SK-N-SH treated with all-trans-retinoic acid at 6 μM for 48 hours (cell line): ENCODE measurements around the gene AGPAT1.
"Not testable (repeated sequence)": the region's sequence is repeated elsewhere in the genome, so short reads cannot be mapped to it uniquely, and the experiment has no call there.

Experiments
- ATAC-seq: fragments of 200-7000 bp; cut with Tn5 transposase; 3 replicates; pipeline ENCODE4 v1.9.1; 2020; ENCODE audit warnings: mild to moderate bottlenecking, moderate library complexity
- ARNTL ChIP-seq: fragments of 450-650 bp; formaldehyde crosslinking; IDR thresholded peaks from 2 replicates; pipeline ENCODE4 v1.5.0; 2020; ENCODE audit warnings: low read depth, mild to moderate bottlenecking, moderate library complexity, borderline replicate concordance
- BACH2 ChIP-seq: fragments of 250-450 bp; sonication (Bioruptor Pico); IDR thresholded peaks from 2 replicates; pipeline ENCODE4 v1.9.0; 2021; ENCODE audit warnings: mild to moderate bottlenecking, borderline replicate concordance
- CSDC2 ChIP-seq: fragments of 250-450 bp; sonication (Bioruptor Pico); IDR thresholded peaks from 2 replicates; pipeline ENCODE4 v1.5.0; 2020; ENCODE audit warnings: mild to moderate bottlenecking, moderate library complexity
- CSRNP3 ChIP-seq: fragments of 250-450 bp; sonication (Bioruptor Pico); IDR thresholded peaks from 2 replicates; pipeline ENCODE4 v1.5.1; 2021; ENCODE audit warnings: mild to moderate bottlenecking, moderate library complexity
- ESRRG ChIP-seq: fragments of 250-450 bp; sonication (Bioruptor Pico); IDR thresholded peaks from 2 replicates; pipeline ENCODE4 v1.6.1; 2021; ENCODE audit warnings: mild to moderate bottlenecking
- GLIS3 ChIP-seq: fragments of 250-450 bp; sonication (Bioruptor Pico); IDR thresholded peaks from 2 replicates; pipeline ENCODE4 v1.5.0; 2020; ENCODE audit warnings: mild to moderate bottlenecking, moderate library complexity
- ISL1 ChIP-seq: fragments of 250-450 bp; sonication (Bioruptor Pico); IDR thresholded peaks from 2 replicates; pipeline ENCODE4 v2.1.2; 2022; ENCODE audit warnings: mild to moderate bottlenecking, moderate library complexity
- OSR1 ChIP-seq: fragments of 250-450 bp; sonication (Bioruptor Pico); IDR thresholded peaks from 2 replicates; pipeline ENCODE4 v1.8.0; 2022; ENCODE audit warnings: moderate library complexity, mild to moderate bottlenecking, inconsistent platforms
- POU6F1 ChIP-seq: fragments of 250-450 bp; sonication (Bioruptor Pico); IDR thresholded peaks from 2 replicates; pipeline ENCODE4 v1.8.0; 2021; ENCODE audit warnings: low read depth, mild to moderate bottlenecking, moderate library complexity, borderline replicate concordance
- PPARA ChIP-seq: fragments of 250-450 bp; sonication (Bioruptor Pico); IDR thresholded peaks from 2 replicates; pipeline ENCODE4 v1.5.0; 2020; ENCODE audit warnings: mild to moderate bottlenecking, borderline replicate concordance
- RARB ChIP-seq: fragments of 250-450 bp; sonication (Bioruptor Pico); IDR thresholded peaks from 2 replicates; pipeline ENCODE4 v1.8.0; 2021; ENCODE audit warnings: mild to moderate bottlenecking, moderate library complexity
- SNAI2 ChIP-seq: fragments of 250-450 bp; sonication (Bioruptor Pico); IDR thresholded peaks from 2 replicates; pipeline ENCODE4 v1.5.0; 2020; ENCODE audit warnings: mild to moderate bottlenecking, moderate library complexity
- TCF4 ChIP-seq: fragments of 250-450 bp; sonication (Bioruptor Pico); IDR thresholded peaks from 2 replicates; pipeline ENCODE4 v1.8.0; 2021; ENCODE audit warnings: mild to moderate bottlenecking, moderate library complexity, borderline replicate concordance
- TOX ChIP-seq: fragments of 250-450 bp; sonication (Bioruptor Pico); IDR thresholded peaks from 2 replicates; pipeline ENCODE4 v1.8.0; 2021; ENCODE audit warnings: mild to moderate bottlenecking, moderate library complexity, borderline replicate concordance
- TSHZ2 ChIP-seq: fragments of 250-450 bp; sonication (Bioruptor Pico); IDR thresholded peaks from 2 replicates; pipeline ENCODE4 v1.5.0; 2020; ENCODE audit warnings: mild to moderate bottlenecking, moderate library complexity
- ZC3H10 ChIP-seq: fragments of 250-450 bp; sonication (Bioruptor Pico); IDR thresholded peaks from 2 replicates; pipeline ENCODE4 v1.5.1; 2021; ENCODE audit warnings: mild to moderate bottlenecking, moderate library complexity
- ZFP3 ChIP-seq: fragments of 250-450 bp; sonication (Bioruptor Pico); IDR thresholded peaks from 2 replicates; pipeline ENCODE4 v1.5.0; 2020; ENCODE audit warnings: mild to moderate bottlenecking, moderate library complexity
- ZFP30 ChIP-seq: fragments of 450-650 bp; formaldehyde crosslinking; IDR thresholded peaks from 2 replicates; pipeline ENCODE4 v1.5.0; 2022; ENCODE audit warnings: mild to moderate bottlenecking, moderate library complexity
- ZNF565 ChIP-seq: fragments of 450-650 bp; formaldehyde crosslinking; conservative IDR thresholded peaks from 2 replicates; pipeline ENCODE4 v1.5.0; 2020; ENCODE audit warnings: low read depth, mild to moderate bottlenecking, moderate library complexity
- ZNF70 ChIP-seq: fragments of 450-650 bp; formaldehyde crosslinking; IDR thresholded peaks from 2 replicates; pipeline ENCODE4 v1.5.0; 2020; ENCODE audit warnings: mild to moderate bottlenecking, moderate library complexity
- ZNF8 ChIP-seq: fragments of 450-650 bp; formaldehyde crosslinking; IDR thresholded peaks from 2 replicates; pipeline ENCODE4 v1.5.0; 2020; ENCODE audit warnings: mild to moderate bottlenecking, moderate library complexity
- TF ChIP-seq, protein P1 (sequence below): fragments of 250-450 bp; sonication (Bioruptor Pico); IDR thresholded peaks from 2 replicates; pipeline ENCODE4 v1.8.0; 2020; ENCODE audit warnings: mild to moderate bottlenecking, moderate library complexity, borderline replicate concordance
- TF ChIP-seq, protein P2 (sequence below): fragments of 250-450 bp; sonication (Bioruptor Pico); IDR thresholded peaks from 2 replicates; pipeline ENCODE4 v1.5.1; 2020; ENCODE audit warnings: low read depth, mild to moderate bottlenecking, moderate library complexity

Gene AGPAT1

DNA sequence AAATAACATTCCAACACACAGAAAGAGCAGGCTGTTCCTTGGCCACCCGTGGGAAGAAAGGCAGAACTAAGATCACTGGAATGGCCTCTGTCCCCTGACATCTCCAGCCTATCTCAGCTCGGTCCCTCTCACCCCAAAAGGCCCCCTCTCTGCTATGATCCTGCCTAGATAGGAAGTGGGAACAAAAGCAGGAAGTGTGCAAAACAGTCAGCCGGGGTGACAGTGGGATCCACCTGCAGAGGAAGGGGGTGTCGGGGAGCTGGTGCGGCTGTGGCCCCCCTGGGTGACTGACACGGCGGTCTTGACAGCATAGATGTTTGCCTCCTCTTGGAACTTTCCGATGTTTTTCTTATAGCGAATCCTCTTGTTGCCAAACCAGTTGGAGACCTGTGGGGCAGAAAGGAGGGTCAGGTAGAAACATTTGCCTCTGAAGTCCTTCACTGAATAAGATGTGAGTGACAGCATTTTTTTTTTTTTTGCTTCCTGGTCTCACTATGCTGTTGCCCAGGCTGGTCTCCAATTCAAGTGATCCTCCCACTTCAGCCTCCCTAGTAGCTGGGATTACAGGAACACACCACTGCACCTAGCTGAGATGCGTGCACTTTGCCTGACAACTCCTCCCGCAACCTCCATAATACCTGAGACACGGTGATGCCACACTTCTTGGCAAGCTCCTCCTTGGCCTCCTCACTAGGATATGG lies 11.3 kb upstream of the AGPAT1 start:
- ATAC-seq, result no peak
- TF ChIP-seq SNAI2 (CRISPR knock-in tag) (no peak), ZC3H10 (CRISPR knock-in tag) (no peak), PPARA (no peak), BACH2 (no peak), GLIS3 (CRISPR knock-in tag) (no peak), ISL1 (CRISPR knock-in tag) (no peak), OSR1 (CRISPR knock-in tag) (no peak), CSDC2 (CRISPR knock-in tag) (no peak), RARB (CRISPR knock-in tag) (no peak), ZNF70 (CRISPR knock-in tag) (no peak), TOX (CRISPR knock-in tag) (no peak), ARNTL (CRISPR knock-in tag) (no peak), ZFP3 (no peak), ZNF8 (CRISPR knock-in tag) (no peak), ESRRG (no peak), ZNF565 (CRISPR knock-in tag) (no peak), ZFP30 (CRISPR knock-in tag) (no peak)
- TF ChIP-seq, protein P1, sequence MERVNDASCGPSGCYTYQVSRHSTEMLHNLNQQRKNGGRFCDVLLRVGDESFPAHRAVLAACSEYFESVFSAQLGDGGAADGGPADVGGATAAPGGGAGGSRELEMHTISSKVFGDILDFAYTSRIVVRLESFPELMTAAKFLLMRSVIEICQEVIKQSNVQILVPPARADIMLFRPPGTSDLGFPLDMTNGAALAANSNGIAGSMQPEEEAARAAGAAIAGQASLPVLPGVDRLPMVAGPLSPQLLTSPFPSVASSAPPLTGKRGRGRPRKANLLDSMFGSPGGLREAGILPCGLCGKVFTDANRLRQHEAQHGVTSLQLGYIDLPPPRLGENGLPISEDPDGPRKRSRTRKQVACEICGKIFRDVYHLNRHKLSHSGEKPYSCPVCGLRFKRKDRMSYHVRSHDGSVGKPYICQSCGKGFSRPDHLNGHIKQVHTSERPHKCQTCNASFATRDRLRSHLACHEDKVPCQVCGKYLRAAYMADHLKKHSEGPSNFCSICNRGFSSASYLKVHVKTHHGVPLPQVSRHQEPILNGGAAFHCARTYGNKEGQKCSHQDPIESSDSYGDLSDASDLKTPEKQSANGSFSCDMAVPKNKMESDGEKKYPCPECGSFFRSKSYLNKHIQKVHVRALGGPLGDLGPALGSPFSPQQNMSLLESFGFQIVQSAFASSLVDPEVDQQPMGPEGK (CRISPR knock-in tag), result no peak
- TF ChIP-seq, protein P2, sequence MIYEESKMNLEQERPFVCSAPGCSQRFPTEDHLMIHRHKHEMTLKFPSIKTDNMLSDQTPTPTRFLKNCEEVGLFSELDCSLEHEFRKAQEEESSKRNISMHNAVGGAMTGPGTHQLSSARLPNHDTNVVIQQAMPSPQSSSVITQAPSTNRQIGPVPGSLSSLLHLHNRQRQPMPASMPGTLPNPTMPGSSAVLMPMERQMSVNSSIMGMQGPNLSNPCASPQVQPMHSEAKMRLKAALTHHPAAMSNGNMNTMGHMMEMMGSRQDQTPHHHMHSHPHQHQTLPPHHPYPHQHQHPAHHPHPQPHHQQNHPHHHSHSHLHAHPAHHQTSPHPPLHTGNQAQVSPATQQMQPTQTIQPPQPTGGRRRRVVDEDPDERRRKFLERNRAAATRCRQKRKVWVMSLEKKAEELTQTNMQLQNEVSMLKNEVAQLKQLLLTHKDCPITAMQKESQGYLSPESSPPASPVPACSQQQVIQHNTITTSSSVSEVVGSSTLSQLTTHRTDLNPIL (CRISPR knock-in tag), result no peak

- ATAC-seq, result not testable (repeated sequence)
Observed at GRCh38 chr6:32186151-32186840, 10.4 kb upstream of the AGPAT1 start.

DNA sequence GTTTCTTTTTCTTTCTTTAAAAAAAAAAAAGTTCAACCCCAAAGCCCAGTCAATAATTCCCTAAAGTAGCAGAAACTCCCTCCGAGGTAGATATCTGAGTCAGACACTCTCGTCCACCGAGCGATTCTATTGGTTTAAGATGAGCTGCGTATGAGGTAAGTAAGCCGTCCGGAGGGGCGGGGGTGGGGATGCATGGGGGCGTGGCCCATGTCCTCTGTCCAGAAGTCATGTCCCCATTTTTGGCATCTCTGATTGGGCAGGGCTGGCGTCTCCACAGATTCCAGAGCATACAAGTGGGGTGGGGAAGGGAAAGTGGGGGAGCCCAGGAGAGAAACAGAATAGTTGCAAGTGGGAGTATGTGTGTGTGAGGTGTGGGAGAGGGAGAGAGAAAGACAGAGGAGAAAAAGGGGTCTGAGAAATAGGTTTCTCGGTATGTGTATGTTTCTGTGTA lies 9.8 kb upstream of the AGPAT1 start:
- peak; percentile 83 for ATAC-seq

DNA sequence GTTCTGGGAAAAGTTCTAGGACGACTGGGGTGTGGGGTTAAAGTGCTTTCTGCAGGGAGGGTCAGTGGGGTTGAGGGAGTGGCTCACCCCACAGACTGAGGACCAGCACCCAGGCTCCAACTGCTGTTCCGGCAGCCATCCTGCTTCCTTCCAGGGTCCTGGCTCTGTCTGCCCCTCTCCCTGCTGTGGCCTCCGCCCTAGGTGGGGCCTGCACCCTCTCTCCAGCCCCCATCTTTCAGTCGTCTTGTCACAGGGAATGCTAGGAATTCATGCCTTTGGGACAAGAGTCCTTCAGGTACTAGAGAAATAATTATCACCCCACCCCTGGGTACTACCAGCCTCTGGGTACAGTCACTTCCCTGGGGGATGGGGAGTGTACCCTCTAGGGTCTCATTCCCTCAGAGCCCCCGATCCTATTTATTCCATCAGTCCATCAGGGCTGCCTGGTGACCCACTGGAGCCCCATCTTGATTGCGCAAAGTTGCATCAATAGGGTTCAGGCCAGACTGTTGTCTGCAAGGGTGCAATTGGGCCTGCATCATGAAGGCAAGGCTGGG lies 8.3 kb upstream of the AGPAT1 start, which contains the start of gene AGER:
Gene AGER, minus strand, starts transcription at position 170 of the 557 bp plus-strand sequence. Its CDS starts 31 bp downstream, at position 139.
- TF ChIP-seq ZFP30 (CRISPR knock-in tag) (no peak), ISL1 (CRISPR knock-in tag) (no peak), CSDC2 (CRISPR knock-in tag) (no peak), CSRNP3 (CRISPR knock-in tag) (no peak), GLIS3 (CRISPR knock-in tag) (no peak), TOX (CRISPR knock-in tag) (no peak), TCF4 (CRISPR knock-in tag) (no peak), SNAI2 (CRISPR knock-in tag) (no peak), PPARA (no peak), ZNF565 (CRISPR knock-in tag) (no peak), ZNF8 (CRISPR knock-in tag) (no peak), TSHZ2 (CRISPR knock-in tag) (no peak), POU6F1 (no peak), ZFP3 (no peak)
- TF ChIP-seq, protein P2 (CRISPR knock-in tag), result no peak
- ATAC-seq, result no peak
